Loucy (cell line): ENCODE measurements around the gene VWC2L.

Source experiments
- H2AFZ ChIP-seq: fragments of 200-600 bp; sonication (generic); 2 replicates; pipeline ENCODE4 v1.6.0; 2016; ENCODE audit warnings: antibody characterized with exemption, mild to moderate bottlenecking, low read length, moderate library complexity
- H3F3A ChIP-seq: fragments of 200-600 bp; 2 replicates; pipeline ENCODE4 v1.6.0; 2016; ENCODE audit warnings: antibody characterized with exemption, low read depth, mild to moderate bottlenecking
- H3K27me3 ChIP-seq: fragments of 200-600 bp; sonication (generic); 2 replicates; pipeline ENCODE4 v1.6.1; 2014; ENCODE audit warnings: low read length, mild to moderate bottlenecking; ENCODE audit not compliant: insufficient read depth, poor library complexity, severe bottlenecking
- H3K36me3 ChIP-seq: fragments of 200-600 bp; sonication (generic); 2 replicates; pipeline ENCODE4 v1.6.1; 2016; ENCODE audit warnings: low read length; ENCODE audit not compliant: insufficient read depth
- H3K4me1 ChIP-seq: fragments of 200-600 bp; sonication (generic); 2 replicates; pipeline ENCODE4 v1.5.1; 2014; ENCODE audit warnings: low read length, mild to moderate bottlenecking; ENCODE audit not compliant: insufficient read depth, poor library complexity, severe bottlenecking
- H3K4me2 ChIP-seq: fragments of 200-600 bp; sonication (generic); 2 replicates; pipeline ENCODE4 v1.6.0; 2014; ENCODE audit warnings: antibody characterized with exemption, low read length, low read depth, mild to moderate bottlenecking; ENCODE audit not compliant: poor library complexity, severe bottlenecking
- H3K4me3 ChIP-seq: fragments of 200-600 bp; sonication (generic); 2 replicates; pipeline ENCODE4 v1.5.1; 2014; ENCODE audit warnings: low read length, mild to moderate bottlenecking, mixed read lengths; ENCODE audit not compliant: poor library complexity, severe bottlenecking
- H3K79me2 ChIP-seq: fragments of 200-600 bp; sonication (generic); 2 replicates; pipeline ENCODE4 v1.6.1; 2014; ENCODE audit warnings: low read length; ENCODE audit not compliant: insufficient read depth
- H3K9ac ChIP-seq: fragments of 200-600 bp; sonication (generic); 2 replicates; pipeline ENCODE4 v1.6.0; 2014; ENCODE audit warnings: mild to moderate bottlenecking, low read depth, low read length, moderate library complexity; ENCODE audit not compliant: poor library complexity, severe bottlenecking
- H3K9me2 ChIP-seq: fragments of 200-600 bp; sonication (generic); replicated peaks from 2 replicates; pipeline ENCODE4 v1.6.1; 2016; ENCODE audit warnings: low read depth, low read length, mixed read lengths
- H3K9me3 ChIP-seq: fragments of 200-600 bp; sonication (generic); 2 replicates; pipeline ENCODE4 v1.6.1; 2014; ENCODE audit warnings: mild to moderate bottlenecking, antibody characterized with exemption, low read length, low read depth; ENCODE audit not compliant: insufficient read depth
- H4K20me1 ChIP-seq: fragments of 200-600 bp; sonication (generic); 2 replicates; pipeline ENCODE4 v1.6.0; 2014; ENCODE audit warnings: antibody characterized with exemption, low read length, mild to moderate bottlenecking; ENCODE audit not compliant: insufficient read depth, poor library complexity, severe bottlenecking
- CTCF ChIP-seq: fragments of 200-600 bp; sonication (generic); conservative IDR thresholded peaks from 2 replicates; pipeline ENCODE4 v1.5.1; 2014; ENCODE audit warnings: mild to moderate bottlenecking, antibody characterized with exemption, low read length
- EZH2phosphoT487 ChIP-seq: fragments of 200-600 bp; IDR thresholded peaks from 2 replicates; pipeline ENCODE4 v1.6.1; 2018; ENCODE audit warnings: antibody characterized with exemption, mild to moderate bottlenecking, moderate library complexity, borderline replicate concordance

The VWC2L gene

GRCh38 chr2:214575465-214575864, 164.6 kb downstream of the VWC2L start:
- Histone ChIP-seq H3K4me3 (no peak overlapping the region), H3K4me2 (no peak overlapping the region)

GRCh38 chr2:214577769-214578168, 166.9 kb downstream of the VWC2L start:
- no peaks in the 10 kb centered on the region for H3F3A ChIP-seq
- H3K9ac ChIP-seq, result no peak overlapping the region
- H3K79me2 ChIP-seq, result no peaks in the 10 kb centered on the region
- H4K20me1 ChIP-seq, result no peaks in the 10 kb centered on the region
- H3K27me3 ChIP-seq, result no peaks in the 10 kb centered on the region
- no peak overlapping the region for H3K4me3 ChIP-seq
- no peaks in the 10 kb centered on the region for H3K36me3 ChIP-seq
- TF ChIP-seq CTCF (no peak), EZH2phosphoT487 (no peak)
- H3K4me1 ChIP-seq, result no peaks in the 10 kb centered on the region
- H3K9me3 ChIP-seq, result no peaks in the 10 kb centered on the region
- H2AFZ ChIP-seq, result no peak overlapping the region
- no peak overlapping the region for H3K4me2 ChIP-seq
- H3K9me2 ChIP-seq, result no peaks in the 10 kb centered on the region

More at GRCh38 chr2:214575465-214575864, 164.6 kb downstream of the VWC2L start:
- no peaks in the 10 kb centered on the region for H3F3A ChIP-seq
- H3K27me3 ChIP-seq, result no peaks in the 10 kb centered on the region
- no peaks in the 10 kb centered on the region for H3K79me2 ChIP-seq
- no peaks in the 10 kb centered on the region for H3K4me1 ChIP-seq
- no peaks in the 10 kb centered on the region for H3K9me3 ChIP-seq
- H3K9me2 ChIP-seq, result no peaks in the 10 kb centered on the region
- H4K20me1 ChIP-seq, result no peaks in the 10 kb centered on the region
- no peaks in the 10 kb centered on the region for H3K36me3 ChIP-seq
- H3K9ac ChIP-seq, result no peak overlapping the region
- TF ChIP-seq EZH2phosphoT487 (no peak), CTCF (no peak)
- H2AFZ ChIP-seq, result 0 out of 2 replicates have a peak overlapping the region, but pooled peaks have one; percentile 4

GRCh38 chr2:214578442-214578841, 167.6 kb downstream of the VWC2L start:
- TF ChIP-seq CTCF, result no peak
- no peak for TF ChIP-seq EZH2phosphoT487
- Histone ChIP-seq H3K9me3 (no peaks in the 10 kb centered on the region), H3K9me2 (no peaks in the 10 kb centered on the region), H3K36me3 (no peaks in the 10 kb centered on the region), H4K20me1 (no peaks in the 10 kb centered on the region), H3K4me3 (no peak overlapping the region), H3K9ac (no peak overlapping the region), H3K79me2 (no peaks in the 10 kb centered on the region), H3K27me3 (no peaks in the 10 kb centered on the region), H3K4me1 (no peaks in the 10 kb centered on the region), H3F3A (no peaks in the 10 kb centered on the region), H2AFZ (no peak overlapping the region), H3K4me2 (no peak overlapping the region)
